Measurements from ENCODE around the gene NIBAN1.
"Not testable (repeated sequence)": the region's sequence is repeated elsewhere in the genome, so short reads cannot be mapped to it uniquely, and the experiment has no call there.

Gene NIBAN1

GRCh38 chr1:184974056-184974836 is at the start of gene NIBAN1:
NIBAN1 (minus strand) TSS chr1:184974508; CDS start chr1:184974356, 152 bp downstream.
- no peaks in the 10 kb centered on the region for H3K36me3 ChIP-seq (replicated peaks)
- peak within 1 kb of the TSS; percentile 45 for H3K4me3 ChIP-seq
- peak in 1 of 2 experiments; percentile 68 for DNase-seq (ENCODE audit: low spot score in 2 of 2)
- no peaks in the 10 kb centered on the region for H3K27me3 ChIP-seq (ENCODE audit: low read depth)
- peaks cover 7% of the 10 kb centered on the region for H3K4me1 ChIP-seq
- H3K9me3 ChIP-seq = no peaks in the 10 kb centered on the region
- in situ Hi-C loops (cut with MboI; ENCODE audit: low sequenced_read_pairs) = no loop called here

DNA sequence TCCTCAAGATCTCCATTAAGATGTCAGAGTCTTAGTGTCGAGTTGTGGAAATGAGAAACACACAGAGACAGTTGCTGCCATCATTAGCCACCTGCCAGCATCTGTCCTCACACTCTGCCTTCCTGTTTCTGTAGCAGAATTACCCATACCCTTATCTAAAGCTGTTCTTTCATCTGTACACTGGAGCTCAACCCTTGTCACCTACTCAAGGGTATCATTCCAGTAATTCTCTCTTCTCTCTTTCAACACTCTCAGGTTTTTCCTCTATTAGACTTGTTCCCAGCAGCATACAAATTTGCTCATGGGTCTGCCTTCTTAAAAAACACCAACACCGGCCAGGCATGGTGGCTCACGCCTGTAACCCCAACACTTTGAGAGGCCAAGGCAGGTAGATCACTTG is 43.7 kb upstream of the NIBAN1 start:
- Histone ChIP-seq H3K9me3 (0 out of 2 replicates have a peak, but pooled peaks cover 2% of the 10 kb centered on the region), H3K36me3 (replicated peaks) (no peaks in the 10 kb centered on the region), H3K4me3 (no peak overlapping the region), H3K27me3 (ENCODE audit: low read depth) (no peaks in the 10 kb centered on the region), H3K4me1 (no peaks in the 10 kb centered on the region; the same call in 1 of the 2 replicates)
- in situ Hi-C loops (cut with MboI; ENCODE audit: low sequenced_read_pairs) = no loop called here
- DNase-seq (ENCODE audit: low spot score in 2 of 2) = no peak

DNA sequence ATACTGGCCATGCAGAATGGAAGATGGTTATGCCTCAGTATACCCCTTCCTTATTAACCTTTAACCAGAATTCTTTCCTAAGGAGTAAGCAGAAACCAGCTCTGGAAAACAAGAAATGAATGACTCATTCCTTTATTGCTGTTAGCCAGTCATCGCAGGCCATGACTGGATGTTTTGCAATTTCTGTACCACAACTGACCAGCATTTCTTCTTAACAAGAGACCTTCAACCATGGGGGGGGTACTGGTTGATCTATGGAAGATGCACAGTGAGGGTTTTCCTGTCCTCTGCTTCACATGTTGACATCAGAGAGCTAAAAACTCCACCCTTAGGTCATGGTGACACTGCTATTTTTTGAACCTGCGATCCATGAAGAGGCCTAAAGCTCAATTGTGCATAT is 43.0 kb upstream of the NIBAN1 start:
- Histone ChIP-seq H3K4me1 (no peaks in the 10 kb centered on the region; the same call in 1 of the 2 replicates), H3K27me3 (ENCODE audit: low read depth) (no peaks in the 10 kb centered on the region), H3K9me3 (0 out of 2 replicates have a peak, but pooled peaks cover 2% of the 10 kb centered on the region), H3K36me3 (replicated peaks) (no peaks in the 10 kb centered on the region), H3K4me3 (no peak overlapping the region)
- in situ Hi-C loops (cut with MboI; ENCODE audit: low sequenced_read_pairs) = no loop called here
- DNase-seq (ENCODE audit: low spot score in 2 of 2) = no peak

DNA sequence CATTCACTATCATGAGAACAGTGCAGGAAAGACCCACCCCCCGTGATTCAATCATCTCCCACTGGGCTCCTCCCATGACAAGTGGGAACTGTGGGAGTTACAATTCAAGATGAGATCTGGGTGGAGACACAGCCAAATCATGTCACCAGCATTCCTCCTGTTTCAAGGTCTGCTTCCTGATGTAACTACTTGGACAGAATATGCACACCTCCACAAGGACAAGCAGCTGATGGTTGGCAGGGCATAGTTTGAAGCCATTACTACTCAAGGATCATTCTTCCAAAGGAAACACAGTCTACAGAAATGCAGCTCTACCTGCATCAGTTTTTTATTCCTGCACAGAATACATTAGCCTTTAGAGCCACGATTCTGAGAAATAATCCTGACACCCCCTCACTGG is 42.6 kb upstream of the NIBAN1 start:
- in situ Hi-C loops (cut with MboI; ENCODE audit: low sequenced_read_pairs) = no loop called here
- DNase-seq (ENCODE audit: low spot score in 2 of 2) = no peak

GRCh38 chr1:185015631-185016030 is 41.3 kb upstream of the NIBAN1 start:
- in situ Hi-C loops (cut with MboI; ENCODE audit: low sequenced_read_pairs) = no loop called here
- no peaks in the 10 kb centered on the region for H3K36me3 ChIP-seq (replicated peaks)

More for the DNA sequence above, 42.6 kb upstream of the NIBAN1 start:
- Histone ChIP-seq H3K4me3 (no peak overlapping the region), H3K36me3 (replicated peaks) (no peaks in the 10 kb centered on the region), H3K4me1 (no peaks in the 10 kb centered on the region; the same call in 1 of the 2 replicates), H3K27me3 (ENCODE audit: low read depth) (no peaks in the 10 kb centered on the region), H3K9me3 (0 out of 2 replicates have a peak, but pooled peaks cover 2% of the 10 kb centered on the region)

GRCh38 chr1:185014941-185015340 is 40.6 kb upstream of the NIBAN1 start:
- in situ Hi-C loops (cut with MboI; ENCODE audit: low sequenced_read_pairs) = no loop called here
- Histone ChIP-seq H3K4me3 (no peak overlapping the region), H3K9me3 (0 out of 2 replicates have a peak, but pooled peaks cover 2% of the 10 kb centered on the region), H3K4me1 (no peaks in the 10 kb centered on the region; the same call in 1 of the 2 replicates), H3K27me3 (ENCODE audit: low read depth) (no peaks in the 10 kb centered on the region), H3K36me3 (replicated peaks) (no peaks in the 10 kb centered on the region)
- DNase-seq (ENCODE audit: low spot score in 2 of 2) = no peak

More at GRCh38 chr1:185015631-185016030, 41.3 kb upstream of the NIBAN1 start:
- no peak for DNase-seq (ENCODE audit: low spot score in 2 of 2)
- no peak overlapping the region for H3K4me3 ChIP-seq
- no peaks in the 10 kb centered on the region for H3K27me3 ChIP-seq (ENCODE audit: low read depth)
- 0 out of 2 replicates have a peak, but pooled peaks cover 2% of the 10 kb centered on the region for H3K9me3 ChIP-seq
- H3K4me1 ChIP-seq = no peaks in the 10 kb centered on the region; the same call in 1 of the 2 replicates

- H3K4me3 ChIP-seq = no peak overlapping the region
- no peaks in the 10 kb centered on the region for H3K27me3 ChIP-seq (ENCODE audit: low read depth)
- no peaks in the 10 kb centered on the region; the same call in 1 of the 2 replicates for H3K4me1 ChIP-seq
- no peaks in the 10 kb centered on the region for H3K36me3 ChIP-seq (replicated peaks)
- no peak for DNase-seq (ENCODE audit: low spot score in 2 of 2)
- 0 out of 2 replicates have a peak, but pooled peaks cover 2% of the 10 kb centered on the region for H3K9me3 ChIP-seq
- in situ Hi-C loops (cut with MboI; ENCODE audit: low sequenced_read_pairs) = no loop called here
Observed at GRCh38 chr1:185010361-185010760, 36.1 kb upstream of the NIBAN1 start.

DNA sequence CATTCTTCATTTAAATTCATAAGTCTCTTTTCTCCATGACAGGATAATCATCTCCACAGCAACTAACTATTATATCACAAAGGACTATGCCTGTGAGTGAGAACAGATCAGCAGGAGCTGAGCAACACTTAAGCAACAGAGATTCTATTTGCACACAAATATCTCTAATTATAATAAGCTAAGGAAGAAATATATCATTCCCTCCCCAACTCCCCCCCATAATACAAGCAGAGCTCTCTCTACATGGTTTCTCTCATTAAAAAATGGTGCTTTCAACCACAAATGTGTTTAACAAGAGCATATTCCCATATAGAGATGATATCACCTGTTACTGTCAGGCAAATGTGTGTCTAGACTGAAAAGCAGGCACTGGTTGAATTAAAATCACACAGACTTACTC is 34.5 kb upstream of the NIBAN1 start:
- no peak for DNase-seq (ENCODE audit: low spot score in 2 of 2)
- in situ Hi-C loops (cut with MboI; ENCODE audit: low sequenced_read_pairs) = no loop called here
- H3K4me3 ChIP-seq = no peak overlapping the region

GRCh38 chr1:185001312-185001880 is 27.1 kb upstream of the NIBAN1 start:
- H3K27me3 ChIP-seq (ENCODE audit: low read depth); H3K9me3 ChIP-seq; in situ Hi-C loops (cut with MboI; ENCODE audit: low sequenced_read_pairs); H3K36me3 ChIP-seq (replicated peaks); H3K4me1 ChIP-seq; DNase-seq (ENCODE audit: low spot score in 2 of 2); H3K4me3 ChIP-seq: not testable (repeated sequence)

More for the DNA sequence above, 34.5 kb upstream of the NIBAN1 start:
- no peaks in the 10 kb centered on the region for H3K36me3 ChIP-seq (replicated peaks)
- H3K9me3 ChIP-seq = 0 out of 2 replicates have a peak, but pooled peaks cover 2% of the 10 kb centered on the region
- H3K27me3 ChIP-seq (ENCODE audit: low read depth) = no peaks in the 10 kb centered on the region
- no peaks in the 10 kb centered on the region for H3K4me1 ChIP-seq

DNA sequence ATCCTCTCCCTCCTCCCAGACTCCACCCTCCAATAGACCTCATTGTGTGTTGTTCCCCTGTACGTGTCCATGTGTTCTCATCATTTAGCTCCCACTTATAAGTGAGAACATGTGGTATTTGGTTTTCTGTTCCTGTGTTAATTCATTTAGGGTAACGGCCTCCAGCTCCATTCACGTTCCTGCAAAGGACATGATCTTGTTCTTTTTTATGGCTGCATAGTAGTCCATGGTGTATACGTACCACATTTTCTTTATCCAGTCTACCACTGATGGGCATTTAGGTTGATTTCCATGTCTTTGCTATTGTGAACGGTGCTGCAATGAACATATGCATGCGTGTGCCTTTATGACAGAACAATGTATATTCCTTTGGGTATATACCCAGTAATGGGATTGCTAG is 25.7 kb upstream of the NIBAN1 start:
- H3K9me3 ChIP-seq; DNase-seq (ENCODE audit: low spot score in 2 of 2); H3K36me3 ChIP-seq (replicated peaks); H3K4me1 ChIP-seq; in situ Hi-C loops (cut with MboI; ENCODE audit: low sequenced_read_pairs); H3K4me3 ChIP-seq; H3K27me3 ChIP-seq (ENCODE audit: low read depth): not testable (repeated sequence)

GRCh38 chr1:184994301-184994700 is 20.0 kb upstream of the NIBAN1 start:
- H3K36me3 ChIP-seq (replicated peaks) = no peaks in the 10 kb centered on the region
- H3K27me3 ChIP-seq (ENCODE audit: low read depth) = peaks cover 11% of the 10 kb centered on the region
- H3K9me3 ChIP-seq = no peaks in the 10 kb centered on the region; the same call in 1 of the 2 replicates
- DNase-seq (ENCODE audit: low spot score in 2 of 2) = no peak
- no peak overlapping the region for H3K4me3 ChIP-seq
- in situ Hi-C loops (cut with MboI; ENCODE audit: low sequenced_read_pairs) = no loop called here
- H3K4me1 ChIP-seq = no peaks in the 10 kb centered on the region

GRCh38 chr1:184992271-184992670 is 18.0 kb upstream of the NIBAN1 start:
- DNase-seq (ENCODE audit: low spot score in 2 of 2) = no peak
- H3K27me3 ChIP-seq (ENCODE audit: low read depth) = peaks cover 15% of the 10 kb centered on the region
- H3K4me3 ChIP-seq = no peak overlapping the region
- no peaks in the 10 kb centered on the region for H3K36me3 ChIP-seq (replicated peaks)
- no peaks in the 10 kb centered on the region; the same call in 1 of the 2 replicates for H3K9me3 ChIP-seq
- in situ Hi-C loops (cut with MboI; ENCODE audit: low sequenced_read_pairs) = no loop called here
- H3K4me1 ChIP-seq = no peaks in the 10 kb centered on the region

DNA sequence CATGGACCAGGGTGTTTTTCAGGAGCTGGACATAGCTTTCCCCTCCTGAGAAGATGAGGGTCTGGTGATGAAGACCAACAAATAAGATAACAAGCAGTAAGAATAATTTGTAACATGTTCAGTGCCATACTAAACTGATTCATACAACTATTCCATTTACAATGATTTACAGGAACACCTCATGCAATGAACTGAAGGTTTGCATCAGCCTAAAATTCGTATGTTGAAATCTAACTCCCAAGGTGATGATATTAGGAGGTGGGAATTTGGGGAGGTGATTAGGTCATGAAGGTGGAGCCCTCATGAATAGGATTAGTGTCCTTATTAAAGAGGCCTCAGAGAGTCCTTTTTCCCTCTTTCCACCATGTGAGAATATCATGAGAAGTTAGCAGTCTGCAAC is 15.9 kb upstream of the NIBAN1 start:
- no peaks in the 10 kb centered on the region for H3K4me1 ChIP-seq
- H3K27me3 ChIP-seq (ENCODE audit: low read depth) = peaks cover 19% of the 10 kb centered on the region
- in situ Hi-C loops (cut with MboI; ENCODE audit: low sequenced_read_pairs) = no loop called here
- H3K9me3 ChIP-seq = no peaks in the 10 kb centered on the region; the same call in 1 of the 2 replicates
- no peak overlapping the region for H3K4me3 ChIP-seq
- H3K36me3 ChIP-seq (replicated peaks) = no peaks in the 10 kb centered on the region
- no peak for DNase-seq (ENCODE audit: low spot score in 2 of 2)

DNA sequence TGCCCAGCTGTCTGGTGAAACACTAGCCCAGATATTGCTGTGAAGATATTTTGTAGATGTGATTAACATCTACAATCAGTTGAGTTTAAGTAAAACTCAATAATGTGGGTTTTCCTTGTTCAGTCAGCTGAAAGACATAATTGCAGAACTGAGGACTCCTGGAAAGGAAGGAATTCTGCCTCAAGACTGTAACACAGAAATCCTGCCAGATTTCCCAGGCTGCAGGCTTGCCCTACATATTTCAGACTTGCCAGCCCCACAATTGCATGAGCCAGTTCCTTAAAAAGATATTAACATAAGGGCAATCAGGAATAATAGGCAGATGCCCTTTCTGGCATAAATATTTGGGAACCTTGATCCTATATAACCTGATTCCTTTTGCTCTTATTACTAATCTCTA is 14.2 kb upstream of the NIBAN1 start:
- Histone ChIP-seq H3K4me3 (no peak overlapping the region), H3K36me3 (replicated peaks) (no peaks in the 10 kb centered on the region), H3K27me3 (ENCODE audit: low read depth) (peaks cover 29% of the 10 kb centered on the region), H3K4me1 (no peaks in the 10 kb centered on the region), H3K9me3 (no peaks in the 10 kb centered on the region)
- in situ Hi-C loops (cut with MboI; ENCODE audit: low sequenced_read_pairs) = no loop called here
- DNase-seq (ENCODE audit: low spot score in 2 of 2) = no peak

All from HAP-1 (cell line).